ENCODE measurements around the gene EPN1.

The EPN1 gene

GRCh38 chr19:55654868-55655647 is 20.0 kb upstream of the EPN1 start, which contains the start of gene U2AF2:
Gene U2AF2 (plus strand): TSS chr19:55655035. CDS start chr19:55655105, 70 bp downstream.
- H3K14ac ChIP-seq (ENCODE audit: low read length): peak within 1 kb of the TSS; percentile 97
- WGBS, 2 donors (ENCODE audit: extremely low coverage in 2 of 2, insufficient read length in 2 of 2, insufficient replicate concordance in 1 of 2): no CpG with 5 or more reads among the region's 95 CpGs
- no peaks in the 10 kb centered on the region for H3K27me3 ChIP-seq (ENCODE audit: control insufficient read depth in 3 of 3, insufficient read depth in 3 of 3, low read depth in 1 of 3, low read length in 3 of 3)
- peak within 1 kb of the TSS; percentile 55 to 98 for H3K4me3 ChIP-seq (ENCODE audit: low read length in 2 of 2)
- peak within 1 kb of the TSS; percentile 88 for H2BK15ac ChIP-seq (ENCODE audit: low read length)
- H2AFZ ChIP-seq (ENCODE audit: low read length): peak within 1 kb of the TSS; percentile 82
- no peak within 1 kb of the TSS for H2BK12ac ChIP-seq (ENCODE audit: low read length)
- H3K18ac ChIP-seq (ENCODE audit: low read length): peak within 1 kb of the TSS; percentile 99
- H3K9ac ChIP-seq (ENCODE audit: low read depth, low read length, poor library complexity): peak within 1 kb of the TSS; percentile 100
- peak within 1 kb of the TSS; percentile 98 for H4K8ac ChIP-seq (ENCODE audit: low read depth, low read length)
- H3K23ac ChIP-seq (ENCODE audit: low read depth, low read length, poor library complexity): peak within 1 kb of the TSS; percentile 99
- peaks cover 13 to 63% of the 10 kb centered on the region in 2 donors for H3K36me3 ChIP-seq (replicated peaks in 1 of 2; ENCODE audit: control insufficient read depth in 2 of 2, insufficient read depth in 2 of 2, low read length in 2 of 2)
- H2AK5ac ChIP-seq (ENCODE audit: low read depth, low read length): peak within 1 kb of the TSS; percentile 100
- peaks cover 7% of the 10 kb centered on the region for H3K79me1 ChIP-seq (ENCODE audit: low read depth, low read length)
- peak within 1 kb of the TSS; percentile 92 for H2BK120ac ChIP-seq (ENCODE audit: low read depth, low read length)
- peak within 1 kb of the TSS; percentile 98 for H3K4ac ChIP-seq (ENCODE audit: low read length)
- peak within 1 kb of the TSS; percentile 78 for H3K4me2 ChIP-seq (ENCODE audit: insufficient read depth, low read length, poor library complexity, severe bottlenecking)
- no peaks in the 10 kb centered on the region for H3K9me3 ChIP-seq (replicated peaks in 1 of 2; ENCODE audit: control insufficient read depth in 2 of 2, insufficient read depth in 1 of 2, low read depth in 1 of 2, low read length in 2 of 2)
- peak within 1 kb of the TSS; percentile 99 for H3K27ac ChIP-seq (replicated peaks; ENCODE audit: low read length)
- H3K4me1 ChIP-seq (ENCODE audit: control insufficient read depth in 2 of 2, insufficient read depth in 1 of 2, low read depth in 1 of 2, low read length in 2 of 2): peaks cover 11 to 12% of the 10 kb centered on the region in 2 donors
- peak within 1 kb of the TSS; percentile 94 for H4K91ac ChIP-seq (ENCODE audit: low read depth, low read length, poor library complexity)
- peak; percentile 94 for DNase-seq (ENCODE audit: low spot score)
- H2BK5ac ChIP-seq (ENCODE audit: low read length): peak within 1 kb of the TSS; percentile 93

GRCh38 chr19:55655648-55656040 is 19.4 kb upstream of the EPN1 start:
- DNase-seq (ENCODE audit: low spot score): no peak
- peak overlapping the region; percentile 99 for H3K27ac ChIP-seq (replicated peaks; ENCODE audit: low read length)
- peak overlapping the region; percentile 99 for H3K18ac ChIP-seq (ENCODE audit: low read length)
- H4K8ac ChIP-seq (ENCODE audit: low read depth, low read length): no peak overlapping the region
- peak overlapping the region; percentile 75 for H3K14ac ChIP-seq (ENCODE audit: low read length)
- peaks cover 16 to 63% of the 10 kb centered on the region in 2 donors for H3K36me3 ChIP-seq (replicated peaks in 1 of 2; ENCODE audit: control insufficient read depth in 2 of 2, insufficient read depth in 2 of 2, low read length in 2 of 2)
- H3K4me2 ChIP-seq (ENCODE audit: insufficient read depth, low read length, poor library complexity, severe bottlenecking): peak overlapping the region; percentile 78
- H3K23ac ChIP-seq (ENCODE audit: low read depth, low read length, poor library complexity): peak overlapping the region; percentile 99
- H3K9me3 ChIP-seq (replicated peaks in 1 of 2; ENCODE audit: control insufficient read depth in 2 of 2, insufficient read depth in 1 of 2, low read depth in 1 of 2, low read length in 2 of 2): no peaks in the 10 kb centered on the region
- H3K4me3 ChIP-seq (ENCODE audit: low read length in 2 of 2): peak overlapping the region; percentile 55 to 98
- H4K91ac ChIP-seq (ENCODE audit: low read depth, low read length, poor library complexity): no peak overlapping the region
- peak overlapping the region; percentile 93 for H2BK5ac ChIP-seq (ENCODE audit: low read length)
- WGBS, 2 donors (ENCODE audit: extremely low coverage in 2 of 2, insufficient read length in 2 of 2, insufficient replicate concordance in 1 of 2): no CpG with 5 or more reads among the region's 19 CpGs
- H3K4ac ChIP-seq (ENCODE audit: low read length): peak overlapping the region; percentile 97
- H2BK15ac ChIP-seq (ENCODE audit: low read length): no peak overlapping the region
- no peak overlapping the region for H2BK120ac ChIP-seq (ENCODE audit: low read depth, low read length)
- H3K4me1 ChIP-seq (ENCODE audit: control insufficient read depth in 2 of 2, insufficient read depth in 1 of 2, low read depth in 1 of 2, low read length in 2 of 2): peaks cover 11 to 12% of the 10 kb centered on the region in 2 donors
- peak overlapping the region; percentile 91 for H3K9ac ChIP-seq (ENCODE audit: low read depth, low read length, poor library complexity)
- no peak overlapping the region for H2BK12ac ChIP-seq (ENCODE audit: low read length)
- H3K27me3 ChIP-seq (ENCODE audit: control insufficient read depth in 3 of 3, insufficient read depth in 3 of 3, low read depth in 1 of 3, low read length in 3 of 3): no peaks in the 10 kb centered on the region
- peak overlapping the region; percentile 82 for H2AFZ ChIP-seq (ENCODE audit: low read length)
- H2AK5ac ChIP-seq (ENCODE audit: low read depth, low read length): peak overlapping the region; percentile 100
- peaks cover 10% of the 10 kb centered on the region for H3K79me1 ChIP-seq (ENCODE audit: low read depth, low read length)

- Histone ChIP-seq H2BK15ac (ENCODE audit: low read length) (no peak overlapping the region), H3K79me1 (ENCODE audit: low read depth, low read length) (peaks cover 11% of the 10 kb centered on the region), H3K18ac (ENCODE audit: low read length) (no peak overlapping the region), H4K8ac (ENCODE audit: low read depth, low read length) (no peak overlapping the region), H3K23ac (ENCODE audit: low read depth, low read length, poor library complexity) (no peak overlapping the region), H3K4me3 (ENCODE audit: low read length in 2 of 2) (peak overlapping the region in 1 of 2 donors; percentile 55), H3K9me3 (replicated peaks in 1 of 2; ENCODE audit: control insufficient read depth in 2 of 2, insufficient read depth in 1 of 2, low read depth in 1 of 2, low read length in 2 of 2) (no peaks in the 10 kb centered on the region), H2AK5ac (ENCODE audit: low read depth, low read length) (no peak overlapping the region), H3K27ac (replicated peaks; ENCODE audit: low read length) (no peak overlapping the region), H3K4me2 (ENCODE audit: insufficient read depth, low read length, poor library complexity, severe bottlenecking) (peak overlapping the region; percentile 78), H2BK12ac (ENCODE audit: low read length) (no peak overlapping the region), H3K14ac (ENCODE audit: low read length) (no peak overlapping the region), H3K36me3 (replicated peaks in 1 of 2; ENCODE audit: control insufficient read depth in 2 of 2, insufficient read depth in 2 of 2, low read length in 2 of 2) (peaks cover 22 to 66% of the 10 kb centered on the region in 2 donors), H2BK5ac (ENCODE audit: low read length) (no peak overlapping the region), H3K27me3 (ENCODE audit: control insufficient read depth in 3 of 3, insufficient read depth in 3 of 3, low read depth in 1 of 3, low read length in 3 of 3) (no peaks in the 10 kb centered on the region), H2AFZ (ENCODE audit: low read length) (no peak overlapping the region), H2BK120ac (ENCODE audit: low read depth, low read length) (no peak overlapping the region), H3K4me1 (ENCODE audit: control insufficient read depth in 2 of 2, insufficient read depth in 1 of 2, low read depth in 1 of 2, low read length in 2 of 2) (peaks cover 11 to 12% of the 10 kb centered on the region in 2 donors), H3K4ac (ENCODE audit: low read length) (no peak overlapping the region), H4K91ac (ENCODE audit: low read depth, low read length, poor library complexity) (no peak overlapping the region), H3K9ac (ENCODE audit: low read depth, low read length, poor library complexity) (no peak overlapping the region)
- no CpG with 5 or more reads among the region's 7 CpGs for WGBS, 2 donors (ENCODE audit: extremely low coverage in 2 of 2, insufficient read length in 2 of 2, insufficient replicate concordance in 1 of 2)
- no peak for DNase-seq (ENCODE audit: low spot score)
Observed at GRCh38 chr19:55656552-55656951, 18.5 kb upstream of the EPN1 start.

GRCh38 chr19:55656988-55657747 is 17.9 kb upstream of the EPN1 start:
- H3K4ac ChIP-seq (ENCODE audit: low read length): no peak overlapping the region
- peak overlapping the region; percentile 39 for H3K9ac ChIP-seq (ENCODE audit: low read depth, low read length, poor library complexity)
- H3K4me1 ChIP-seq (ENCODE audit: control insufficient read depth in 2 of 2, insufficient read depth in 1 of 2, low read depth in 1 of 2, low read length in 2 of 2): peaks cover 11 to 12% of the 10 kb centered on the region in 2 donors
- no CpG with 5 or more reads among the region's 18 CpGs for WGBS, 2 donors (ENCODE audit: extremely low coverage in 2 of 2, insufficient read length in 2 of 2, insufficient replicate concordance in 1 of 2)
- DNase-seq (ENCODE audit: low spot score): no peak
- no peak overlapping the region for H4K8ac ChIP-seq (ENCODE audit: low read depth, low read length)
- no peak overlapping the region for H2BK15ac ChIP-seq (ENCODE audit: low read length)
- H3K27me3 ChIP-seq (ENCODE audit: control insufficient read depth in 3 of 3, insufficient read depth in 3 of 3, low read depth in 1 of 3, low read length in 3 of 3): no peaks in the 10 kb centered on the region
- H2BK12ac ChIP-seq (ENCODE audit: low read length): no peak overlapping the region
- H3K79me1 ChIP-seq (ENCODE audit: low read depth, low read length): peaks cover 13% of the 10 kb centered on the region
- H3K27ac ChIP-seq (replicated peaks; ENCODE audit: low read length): no peak overlapping the region
- no peak overlapping the region for H2AK5ac ChIP-seq (ENCODE audit: low read depth, low read length)
- H4K91ac ChIP-seq (ENCODE audit: low read depth, low read length, poor library complexity): no peak overlapping the region
- H3K4me2 ChIP-seq (ENCODE audit: insufficient read depth, low read length, poor library complexity, severe bottlenecking): no peak overlapping the region
- peak overlapping the region in 1 of 2 donors; percentile 55 for H3K4me3 ChIP-seq (ENCODE audit: low read length in 2 of 2)
- no peaks in the 10 kb centered on the region for H3K9me3 ChIP-seq (replicated peaks in 1 of 2; ENCODE audit: control insufficient read depth in 2 of 2, insufficient read depth in 1 of 2, low read depth in 1 of 2, low read length in 2 of 2)
- peaks cover 24 to 68% of the 10 kb centered on the region in 2 donors for H3K36me3 ChIP-seq (replicated peaks in 1 of 2; ENCODE audit: control insufficient read depth in 2 of 2, insufficient read depth in 2 of 2, low read length in 2 of 2)
- no peak overlapping the region for H2BK5ac ChIP-seq (ENCODE audit: low read length)
- no peak overlapping the region for H2BK120ac ChIP-seq (ENCODE audit: low read depth, low read length)
- no peak overlapping the region for H2AFZ ChIP-seq (ENCODE audit: low read length)
- H3K14ac ChIP-seq (ENCODE audit: low read length): no peak overlapping the region
- H3K23ac ChIP-seq (ENCODE audit: low read depth, low read length, poor library complexity): no peak overlapping the region
- H3K18ac ChIP-seq (ENCODE audit: low read length): no peak overlapping the region

Measured in neuronal stem cell (in vitro differentiated cells).